ENCODE results near the gene PPP1R15A. TPM values are rescaled to one million over a fixed set of nuclear protein-coding genes. Genes with fewer than 3 reads are reported as not detected.
A peak's percentile ranks its signal among the peaks of the same experiment; 100 is the strongest.

Gene PPP1R15A
- total and polyA plus RNA-seq, 2 experiments from 2014 or later = 63.8 to 78.9 TPM

DNA sequence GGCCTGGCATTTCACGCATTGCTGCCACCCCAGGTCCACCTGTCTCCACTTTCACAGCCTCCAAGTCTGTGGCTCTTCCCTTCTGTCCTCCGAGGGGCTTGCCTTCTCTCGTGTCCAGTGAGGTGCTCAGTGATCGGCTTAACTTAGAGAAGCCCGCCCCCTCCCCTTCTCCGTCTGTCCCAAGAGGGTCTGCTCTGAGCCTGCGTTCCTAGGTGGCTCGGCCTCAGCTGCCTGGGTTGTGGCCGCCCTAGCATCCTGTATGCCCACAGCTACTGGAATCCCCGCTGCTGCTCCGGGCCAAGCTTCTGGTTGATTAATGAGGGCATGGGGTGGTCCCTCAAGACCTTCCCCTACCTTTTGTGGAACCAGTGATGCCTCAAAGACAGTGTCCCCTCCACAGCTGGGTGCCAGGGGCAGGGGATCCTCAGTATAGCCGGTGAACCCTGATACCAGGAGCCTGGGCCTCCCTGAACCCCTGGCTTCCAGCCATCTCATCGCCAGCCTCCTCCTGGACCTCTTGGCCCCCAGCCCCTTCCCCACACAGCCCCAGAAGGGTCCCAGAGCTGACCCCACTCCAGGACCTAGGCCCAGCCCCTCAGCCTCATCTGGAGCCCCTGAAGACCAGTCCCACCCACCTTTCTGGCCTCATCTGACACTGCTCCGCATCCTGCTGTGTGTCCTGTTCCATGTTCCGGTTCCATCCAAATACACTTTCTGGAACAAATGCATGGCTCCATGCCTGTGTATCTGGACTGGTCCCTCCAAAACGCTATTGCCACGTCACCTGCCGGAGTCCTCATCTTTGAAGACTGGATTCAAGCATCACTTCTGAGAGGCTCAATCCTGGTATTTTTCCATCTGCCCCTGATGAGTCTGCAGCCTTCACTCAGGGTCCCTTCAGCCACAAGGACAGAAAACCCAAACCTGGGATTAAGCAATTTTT is 50.6 kb downstream of the PPP1R15A start:
- Histone ChIP-seq H3K4me3 (no peak overlapping the region), H3K9me2 (ENCODE audit: insufficient read depth) (no peaks in the 10 kb centered on the region), H2AFZ (no peak overlapping the region), H3F3A (ENCODE audit: insufficient read depth) (peaks cover 23% of the 10 kb centered on the region), H3K9ac (no peak overlapping the region), H3K27ac (no peak overlapping the region), H3K9me3 (ENCODE audit: low read depth) (no peaks in the 10 kb centered on the region), H3K79me2 (ENCODE audit: insufficient read depth) (no peaks in the 10 kb centered on the region), H3K4me1 (ENCODE audit: insufficient read depth) (peaks cover 23% of the 10 kb centered on the region), H3K27me3 (replicated peaks; ENCODE audit: insufficient read depth) (no peaks in the 10 kb centered on the region), H3K36me3 (ENCODE audit: low read depth) (0 out of 2 replicates have a peak, but pooled peaks cover 3% of the 10 kb centered on the region), H3K4me2 (ENCODE audit: unreplicated experiment) (no peak overlapping the region), H4K20me1 (ENCODE audit: insufficient read depth) (no peaks in the 10 kb centered on the region)
- DNase-seq = no peak
- in situ Hi-C loops (cut with MboI) = no loop called here
- WGBS, 2 experiments (ENCODE audit: low coverage in 1 of 2, low lambda C conversion rate in 2 of 2, missing lambda C conversion rate in 2 of 2) = 82 to 87% methylated on average over 17 to 18 of the region's 18 CpGs
- TF ChIP-seq EZH2 (IDR thresholded peaks at IDR 0.05; ENCODE audit: insufficient read depth, poor library complexity, severe bottlenecking) (no peak), EZH2phosphoT487 (IDR thresholded peaks at IDR 0.05; ENCODE audit: insufficient read depth, low read depth) (no peak)

DNA sequence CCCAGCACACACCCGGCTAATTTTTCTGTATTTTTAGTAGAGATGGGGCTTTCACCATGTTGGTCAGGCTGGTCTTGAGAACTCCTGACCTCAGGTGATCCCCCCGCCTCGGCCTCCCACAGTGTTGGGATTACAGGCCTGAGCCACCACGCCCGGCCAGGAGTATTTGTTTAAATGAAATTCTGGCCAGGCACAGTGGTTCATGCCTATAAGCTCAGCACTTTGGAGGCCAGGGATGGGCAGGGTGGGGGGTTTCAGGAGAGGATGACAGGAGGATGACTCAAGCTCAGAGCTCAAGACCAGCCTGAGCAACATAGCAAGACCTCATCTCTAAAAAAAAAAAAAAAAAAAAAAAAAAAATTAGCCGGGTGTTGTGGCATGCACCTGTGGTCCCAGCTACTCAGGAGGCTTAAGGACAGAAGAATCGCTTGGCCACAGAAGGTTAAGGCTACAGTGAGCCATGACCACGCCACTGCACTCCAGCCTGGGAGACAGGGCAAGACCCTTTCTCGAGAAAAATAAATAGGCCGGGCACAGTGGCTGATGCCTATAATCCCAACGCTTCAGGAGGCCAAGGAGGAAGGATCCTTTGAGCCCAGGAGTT is 53.1 kb downstream of the PPP1R15A start:
- 43 to 45% methylated on average over 10 to 11 of the region's 11 CpGs for WGBS, 2 experiments (ENCODE audit: low coverage in 1 of 2, low lambda C conversion rate in 2 of 2, missing lambda C conversion rate in 2 of 2)
- Histone ChIP-seq H3K27ac (peak overlapping the region; percentile 66), H3K9me3 (ENCODE audit: low read depth) (no peaks in the 10 kb centered on the region), H3K27me3 (replicated peaks; ENCODE audit: insufficient read depth) (no peaks in the 10 kb centered on the region), H3K36me3 (ENCODE audit: low read depth) (no peaks in the 10 kb centered on the region), H3K9me2 (ENCODE audit: insufficient read depth) (no peaks in the 10 kb centered on the region), H3K4me3 (no peak overlapping the region), H3K9ac (peak overlapping the region; percentile 63; the same call in 1 of the 2 replicates), H3K79me2 (ENCODE audit: insufficient read depth) (no peaks in the 10 kb centered on the region), H3F3A (ENCODE audit: insufficient read depth) (peaks cover 23% of the 10 kb centered on the region), H4K20me1 (ENCODE audit: insufficient read depth) (no peaks in the 10 kb centered on the region), H3K4me1 (ENCODE audit: insufficient read depth) (peaks cover 23% of the 10 kb centered on the region), H2AFZ (no peak overlapping the region), H3K4me2 (ENCODE audit: unreplicated experiment) (peak overlapping the region; percentile 57)
- in situ Hi-C loops (cut with MboI) = no loop called here
- DNase-seq = peak; percentile 92
- TF ChIP-seq EZH2phosphoT487 (IDR thresholded peaks at IDR 0.05; ENCODE audit: insufficient read depth, low read depth) = no peak
- no peak for TF ChIP-seq EZH2 (IDR thresholded peaks at IDR 0.05; ENCODE audit: insufficient read depth, poor library complexity, severe bottlenecking)

Other genes with a start within 250 kb of the PPP1R15A start
Only the 30 nearest of the 32 such genes appear.
- gene DBP, start 235.0 kb upstream of the PPP1R15A start, total RNA-seq (2014; rRNA removed; shearing (Covaris generic)) = 5.9 and 6.7 TPM in 2 replicates
- 3.3 and 3.7 TPM in 2 replicates for gene DBP, start 235.0 kb upstream of the PPP1R15A start, polyA plus RNA-seq (2016; fragmentation: Nextera tagmentation; extraction: Ambion mirVana)
- 1.1 and 1.6 TPM in 2 replicates for gene CA11, start 226.2 kb upstream of the PPP1R15A start, total RNA-seq (2014; rRNA removed; shearing (Covaris generic))
- 2.7 and 3.5 TPM in 2 replicates for gene CA11, start 226.2 kb upstream of the PPP1R15A start, polyA plus RNA-seq (2016; fragmentation: Nextera tagmentation; extraction: Ambion mirVana)
- gene NTN5, start 199.4 kb upstream of the PPP1R15A start, total RNA-seq (2014; rRNA removed; shearing (Covaris generic)) = 0.32 TPM in 1 of 2 replicates, not detected in the other
- not detected in 2 replicates for gene NTN5, start 199.4 kb upstream of the PPP1R15A start, polyA plus RNA-seq (2016; fragmentation: Nextera tagmentation; extraction: Ambion mirVana)
- not detected in 2 replicates for gene FUT2, start 176.4 kb upstream of the PPP1R15A start, total RNA-seq (2014; rRNA removed; shearing (Covaris generic))
- 0.24 and 0.25 TPM in 2 replicates for gene FUT2, start 176.4 kb upstream of the PPP1R15A start, polyA plus RNA-seq (2016; fragmentation: Nextera tagmentation; extraction: Ambion mirVana)
- gene MAMSTR, start 152.7 kb upstream of the PPP1R15A start, total RNA-seq (2014; rRNA removed; shearing (Covaris generic)) = 0.22 TPM in 1 of 2 replicates, not detected in the other
- gene MAMSTR, start 152.7 kb upstream of the PPP1R15A start, polyA plus RNA-seq (2016; fragmentation: Nextera tagmentation; extraction: Ambion mirVana) = 2.7 and 3.1 TPM in 2 replicates
- gene RASIP1, start 131.8 kb upstream of the PPP1R15A start, total RNA-seq (2014; rRNA removed; shearing (Covaris generic)) = not detected in 2 replicates
- gene RASIP1, start 131.8 kb upstream of the PPP1R15A start, polyA plus RNA-seq (2016; fragmentation: Nextera tagmentation; extraction: Ambion mirVana) = 0.09 and 0.44 TPM in 2 replicates
- not detected in 2 replicates for gene IZUMO1, start 125.5 kb upstream of the PPP1R15A start, total RNA-seq (2014; rRNA removed; shearing (Covaris generic))
- not detected in 2 replicates for gene IZUMO1, start 125.5 kb upstream of the PPP1R15A start, polyA plus RNA-seq (2016; fragmentation: Nextera tagmentation; extraction: Ambion mirVana)
- gene FUT1, start 119.8 kb upstream of the PPP1R15A start, total RNA-seq (2014; rRNA removed; shearing (Covaris generic)) = not detected in 2 replicates
- gene FUT1, start 119.8 kb upstream of the PPP1R15A start, polyA plus RNA-seq (2016; fragmentation: Nextera tagmentation; extraction: Ambion mirVana) = not detected in 2 replicates
- not detected in 2 replicates for gene FGF21, start 116.9 kb upstream of the PPP1R15A start, total RNA-seq (2014; rRNA removed; shearing (Covaris generic))
- gene FGF21, start 116.9 kb upstream of the PPP1R15A start, polyA plus RNA-seq (2016; fragmentation: Nextera tagmentation; extraction: Ambion mirVana) = not detected in 2 replicates
- gene BCAT2, start 61.4 kb upstream of the PPP1R15A start, total RNA-seq (2014; rRNA removed; shearing (Covaris generic)) = 29.7 and 34.7 TPM in 2 replicates
- 48.5 and 51.2 TPM in 2 replicates for gene BCAT2, start 61.4 kb upstream of the PPP1R15A start, polyA plus RNA-seq (2016; fragmentation: Nextera tagmentation; extraction: Ambion mirVana)
- gene HSD17B14, start 35.9 kb upstream of the PPP1R15A start, total RNA-seq (2014; rRNA removed; shearing (Covaris generic)) = 2.6 and 3.9 TPM in 2 replicates
- gene HSD17B14, start 35.9 kb upstream of the PPP1R15A start, polyA plus RNA-seq (2016; fragmentation: Nextera tagmentation; extraction: Ambion mirVana) = 3.7 and 4.4 TPM in 2 replicates
- 12.3 and 14.2 TPM in 2 replicates for gene PLEKHA4, start 3.8 kb upstream of the PPP1R15A start, total RNA-seq (2014; rRNA removed; shearing (Covaris generic))
- 16.6 and 19.4 TPM in 2 replicates for gene PLEKHA4, start 3.8 kb upstream of the PPP1R15A start, polyA plus RNA-seq (2016; fragmentation: Nextera tagmentation; extraction: Ambion mirVana)
- not detected in 2 replicates for gene TULP2, start 26.3 kb downstream of the PPP1R15A start, total RNA-seq (2014; rRNA removed; shearing (Covaris generic))
- not detected in 2 replicates for gene TULP2, start 26.3 kb downstream of the PPP1R15A start, polyA plus RNA-seq (2016; fragmentation: Nextera tagmentation; extraction: Ambion mirVana)
- 362 and 401 TPM in 2 replicates for gene NUCB1, start 27.9 kb downstream of the PPP1R15A start, total RNA-seq (2014; rRNA removed; shearing (Covaris generic))
- gene NUCB1, start 27.9 kb downstream of the PPP1R15A start, polyA plus RNA-seq (2016; fragmentation: Nextera tagmentation; extraction: Ambion mirVana) = 412 and 438 TPM in 2 replicates
- gene DHDH, start 61.3 kb downstream of the PPP1R15A start, total RNA-seq (2014; rRNA removed; shearing (Covaris generic)) = not detected in 2 replicates
- not detected in 2 replicates for gene DHDH, start 61.3 kb downstream of the PPP1R15A start, polyA plus RNA-seq (2016; fragmentation: Nextera tagmentation; extraction: Ambion mirVana)
- gene BAX, start 82.5 kb downstream of the PPP1R15A start, total RNA-seq (2014; rRNA removed; shearing (Covaris generic)) = 106 and 119 TPM in 2 replicates
- 92.7 and 97.3 TPM in 2 replicates for gene BAX, start 82.5 kb downstream of the PPP1R15A start, polyA plus RNA-seq (2016; fragmentation: Nextera tagmentation; extraction: Ambion mirVana)
- gene FTL, start 92.9 kb downstream of the PPP1R15A start, total RNA-seq (2014; rRNA removed; shearing (Covaris generic)) = 2,276 and 2,848 TPM in 2 replicates
- 8,171 and 8,242 TPM in 2 replicates for gene FTL, start 92.9 kb downstream of the PPP1R15A start, polyA plus RNA-seq (2016; fragmentation: Nextera tagmentation; extraction: Ambion mirVana)
- gene GYS1, start 120.9 kb downstream of the PPP1R15A start, total RNA-seq (2014; rRNA removed; shearing (Covaris generic)) = 78.4 and 80.1 TPM in 2 replicates
- gene GYS1, start 120.9 kb downstream of the PPP1R15A start, polyA plus RNA-seq (2016; fragmentation: Nextera tagmentation; extraction: Ambion mirVana) = 85.6 and 92.6 TPM in 2 replicates
- 177 TPM in 2 replicates for gene RUVBL2, start 121.5 kb downstream of the PPP1R15A start, total RNA-seq (2014; rRNA removed; shearing (Covaris generic))
- 129 and 130 TPM in 2 replicates for gene RUVBL2, start 121.5 kb downstream of the PPP1R15A start, polyA plus RNA-seq (2016; fragmentation: Nextera tagmentation; extraction: Ambion mirVana)
- not detected in 2 replicates for gene LHB, start 144.7 kb downstream of the PPP1R15A start, total RNA-seq (2014; rRNA removed; shearing (Covaris generic))
- 0.54 and 0.85 TPM in 2 replicates for gene LHB, start 144.7 kb downstream of the PPP1R15A start, polyA plus RNA-seq (2016; fragmentation: Nextera tagmentation; extraction: Ambion mirVana)
- gene CGB3, start 151.9 kb downstream of the PPP1R15A start, total RNA-seq (2014; rRNA removed; shearing (Covaris generic)) = not detected in 2 replicates
- 0.76 TPM in 1 of 2 replicates, not detected in the other for gene CGB3, start 151.9 kb downstream of the PPP1R15A start, polyA plus RNA-seq (2016; fragmentation: Nextera tagmentation; extraction: Ambion mirVana)
- not detected in 2 replicates for gene CGB2, start 159.5 kb downstream of the PPP1R15A start, total RNA-seq (2014; rRNA removed; shearing (Covaris generic))
- gene CGB2, start 159.5 kb downstream of the PPP1R15A start, polyA plus RNA-seq (2016; fragmentation: Nextera tagmentation; extraction: Ambion mirVana) = 0.75 TPM in 1 of 2 replicates, not detected in the other
- gene CGB1, start 164.5 kb downstream of the PPP1R15A start, total RNA-seq (2014; rRNA removed; shearing (Covaris generic)) = 3.2 and 4.2 TPM in 2 replicates
- 1.3 TPM in 1 of 2 replicates, not detected in the other for gene CGB1, start 164.5 kb downstream of the PPP1R15A start, polyA plus RNA-seq (2016; fragmentation: Nextera tagmentation; extraction: Ambion mirVana)
- not detected in 2 replicates for gene CGB5, start 171.4 kb downstream of the PPP1R15A start, total RNA-seq (2014; rRNA removed; shearing (Covaris generic))
- 1.3 and 1.7 TPM in 2 replicates for gene CGB5, start 171.4 kb downstream of the PPP1R15A start, polyA plus RNA-seq (2016; fragmentation: Nextera tagmentation; extraction: Ambion mirVana)
- gene CGB8, start 176.7 kb downstream of the PPP1R15A start, total RNA-seq (2014; rRNA removed; shearing (Covaris generic)) = 4.5 TPM in 1 of 2 replicates, not detected in the other
- gene CGB8, start 176.7 kb downstream of the PPP1R15A start, polyA plus RNA-seq (2016; fragmentation: Nextera tagmentation; extraction: Ambion mirVana) = 1.9 and 2.0 TPM in 2 replicates
- 0.38 and 0.54 TPM in 2 replicates for gene CGB7, start 185.3 kb downstream of the PPP1R15A start, total RNA-seq (2014; rRNA removed; shearing (Covaris generic))
- 2.2 and 2.8 TPM in 2 replicates for gene CGB7, start 185.3 kb downstream of the PPP1R15A start, polyA plus RNA-seq (2016; fragmentation: Nextera tagmentation; extraction: Ambion mirVana)
- not detected in 2 replicates for gene NTF4, start 192.4 kb downstream of the PPP1R15A start, total RNA-seq (2014; rRNA removed; shearing (Covaris generic))
- gene NTF4, start 192.4 kb downstream of the PPP1R15A start, polyA plus RNA-seq (2016; fragmentation: Nextera tagmentation; extraction: Ambion mirVana) = 0.51 TPM in 1 of 2 replicates, not detected in the other
- gene KCNA7, start 200.3 kb downstream of the PPP1R15A start, total RNA-seq (2014; rRNA removed; shearing (Covaris generic)) = not detected in 2 replicates
- gene KCNA7, start 200.3 kb downstream of the PPP1R15A start, polyA plus RNA-seq (2016; fragmentation: Nextera tagmentation; extraction: Ambion mirVana) = 0.04 and 0.13 TPM in 2 replicates
- 146 and 184 TPM in 2 replicates for gene SNRNP70, start 213.0 kb downstream of the PPP1R15A start, total RNA-seq (2014; rRNA removed; shearing (Covaris generic))
- gene SNRNP70, start 213.0 kb downstream of the PPP1R15A start, polyA plus RNA-seq (2016; fragmentation: Nextera tagmentation; extraction: Ambion mirVana) = 102 and 104 TPM in 2 replicates
- 10.7 and 12.5 TPM in 2 replicates for gene LIN7B, start 241.9 kb downstream of the PPP1R15A start, total RNA-seq (2014; rRNA removed; shearing (Covaris generic))
- 11.9 and 12.6 TPM in 2 replicates for gene LIN7B, start 241.9 kb downstream of the PPP1R15A start, polyA plus RNA-seq (2016; fragmentation: Nextera tagmentation; extraction: Ambion mirVana)

All from GM23248 (cell line).